Measurements from ENCODE around the gene PTCH1. TPM values are rescaled to one million over a fixed set of nuclear protein-coding genes. Genes with fewer than 3 reads are reported as not detected.

Gene PTCH1
- total RNA-seq, 3 donors from 2014 or later, result 11.9 to 38.1 (median 32.1) TPM

DNA sequence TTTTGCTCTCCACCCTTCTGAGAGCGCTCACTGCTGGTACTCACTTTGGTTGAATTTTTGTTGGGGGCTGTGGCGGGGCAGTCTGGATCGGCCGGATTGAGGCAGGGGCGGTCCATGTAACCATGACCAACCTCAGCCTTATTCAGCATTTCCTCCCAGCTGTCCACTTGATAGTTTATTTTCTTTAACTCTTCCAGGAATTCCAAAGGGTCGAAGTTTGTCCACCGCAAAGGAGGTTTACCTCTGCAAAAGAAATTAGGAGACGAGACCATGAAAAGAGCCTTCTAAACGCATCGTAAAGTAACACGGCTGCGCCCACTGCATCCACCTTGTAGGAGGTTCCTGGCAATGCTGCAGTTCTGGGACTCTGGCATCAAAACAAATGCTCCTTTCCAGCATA is 36.4 kb downstream of the PTCH1 start:
- H3K4me3 ChIP-seq, result no peak overlapping the region
- intact Hi-C loops (cut with DNase I, micrococcal nuclease), result no loop called here
- ATAC-seq (no peak), DNase-seq (no peak)
- H3K36me3 ChIP-seq (ENCODE audit: low read depth), result no peaks in the 10 kb centered on the region
- no peaks in the 10 kb centered on the region for H3K9me3 ChIP-seq
- H3K4me1 ChIP-seq (ENCODE audit: low read depth), result no peaks in the 10 kb centered on the region
- TF ChIP-seq, protein P1, sequence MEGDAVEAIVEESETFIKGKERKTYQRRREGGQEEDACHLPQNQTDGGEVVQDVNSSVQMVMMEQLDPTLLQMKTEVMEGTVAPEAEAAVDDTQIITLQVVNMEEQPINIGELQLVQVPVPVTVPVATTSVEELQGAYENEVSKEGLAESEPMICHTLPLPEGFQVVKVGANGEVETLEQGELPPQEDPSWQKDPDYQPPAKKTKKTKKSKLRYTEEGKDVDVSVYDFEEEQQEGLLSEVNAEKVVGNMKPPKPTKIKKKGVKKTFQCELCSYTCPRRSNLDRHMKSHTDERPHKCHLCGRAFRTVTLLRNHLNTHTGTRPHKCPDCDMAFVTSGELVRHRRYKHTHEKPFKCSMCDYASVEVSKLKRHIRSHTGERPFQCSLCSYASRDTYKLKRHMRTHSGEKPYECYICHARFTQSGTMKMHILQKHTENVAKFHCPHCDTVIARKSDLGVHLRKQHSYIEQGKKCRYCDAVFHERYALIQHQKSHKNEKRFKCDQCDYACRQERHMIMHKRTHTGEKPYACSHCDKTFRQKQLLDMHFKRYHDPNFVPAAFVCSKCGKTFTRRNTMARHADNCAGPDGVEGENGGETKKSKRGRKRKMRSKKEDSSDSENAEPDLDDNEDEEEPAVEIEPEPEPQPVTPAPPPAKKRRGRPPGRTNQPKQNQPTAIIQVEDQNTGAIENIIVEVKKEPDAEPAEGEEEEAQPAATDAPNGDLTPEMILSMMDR (IDR thresholded peaks at IDR 0.05), result no peak

DNA sequence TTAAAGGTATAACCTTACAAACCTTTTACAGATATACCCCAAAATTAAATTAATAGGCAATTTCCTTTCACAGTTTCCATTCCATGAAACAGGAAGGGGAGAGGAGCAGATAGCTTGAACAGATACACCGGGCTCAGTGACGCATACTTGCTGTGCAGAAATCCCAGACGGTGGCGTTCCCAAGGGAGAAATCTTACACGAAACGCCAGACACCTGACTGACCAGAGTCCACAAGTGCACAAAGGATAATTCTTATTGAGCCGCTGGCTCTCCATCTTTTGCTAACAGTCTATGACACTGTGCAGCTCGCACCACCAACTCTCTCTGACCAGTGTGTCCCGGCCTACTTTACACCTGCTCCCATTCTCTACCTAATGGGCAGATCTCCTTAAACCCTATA is 37.4 kb downstream of the PTCH1 start:
- intact Hi-C loops (cut with DNase I, micrococcal nuclease), result no loop called here
- ATAC-seq (no peak), DNase-seq (no peak)
- no peaks in the 10 kb centered on the region for H3K9me3 ChIP-seq
- TF ChIP-seq, protein P1 (IDR thresholded peaks at IDR 0.05), result no peak
- H3K4me3 ChIP-seq, result no peak overlapping the region
- no peaks in the 10 kb centered on the region for H3K36me3 ChIP-seq (ENCODE audit: low read depth)
- H3K4me1 ChIP-seq (ENCODE audit: low read depth), result no peaks in the 10 kb centered on the region

DNA sequence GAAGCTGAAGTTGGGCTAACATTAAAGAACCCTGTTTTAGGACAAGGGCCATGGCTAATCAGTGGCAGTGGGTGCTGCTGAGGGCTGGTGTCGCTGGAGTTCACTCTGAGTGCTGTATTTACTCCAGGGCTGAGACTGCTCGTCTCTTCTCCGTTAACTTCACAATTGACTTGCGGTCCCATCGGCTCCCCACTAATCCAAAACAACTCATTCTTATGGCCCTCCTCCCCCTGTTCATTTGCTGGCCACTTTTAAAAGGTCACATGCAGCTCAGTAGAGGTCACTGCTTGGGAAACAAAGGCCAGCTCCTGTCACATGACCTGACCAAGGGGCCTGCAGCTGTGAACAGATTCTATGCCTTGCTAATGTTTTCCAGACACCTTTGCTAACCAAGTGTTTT is 38.4 kb downstream of the PTCH1 start:
- DNase-seq (no peak), ATAC-seq (no peak)
- H3K9me3 ChIP-seq, result no peaks in the 10 kb centered on the region
- no peaks in the 10 kb centered on the region for H3K4me1 ChIP-seq (ENCODE audit: low read depth)
- intact Hi-C loops (cut with DNase I, micrococcal nuclease), result no loop called here
- H3K36me3 ChIP-seq (ENCODE audit: low read depth), result no peaks in the 10 kb centered on the region
- no peak overlapping the region for H3K4me3 ChIP-seq
- TF ChIP-seq, protein P1 (IDR thresholded peaks at IDR 0.05), result no peak

DNA sequence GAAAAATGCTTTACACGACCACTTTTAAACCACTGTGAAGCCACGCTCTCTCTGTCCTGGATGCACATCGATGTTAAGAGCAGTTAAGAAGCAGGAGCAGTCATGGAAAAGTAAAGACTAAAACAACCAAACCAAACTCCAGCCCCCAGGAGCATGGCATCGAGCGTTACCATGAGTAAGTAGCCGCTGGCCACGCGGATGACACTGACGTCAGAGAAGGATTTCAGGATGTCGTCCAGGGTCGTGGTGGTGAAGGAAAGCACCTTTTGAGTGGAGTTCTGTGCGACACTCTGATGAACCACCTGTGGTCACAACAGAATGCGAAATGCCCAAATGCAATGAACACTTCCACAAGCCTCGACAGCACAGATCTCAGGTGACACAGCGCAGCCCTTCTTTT is 38.9 kb downstream of the PTCH1 start:
- intact Hi-C loops (cut with DNase I, micrococcal nuclease), result no loop called here
- H3K36me3 ChIP-seq (ENCODE audit: low read depth), result no peaks in the 10 kb centered on the region
- TF ChIP-seq, protein P1 (IDR thresholded peaks at IDR 0.05), result no peak
- H3K9me3 ChIP-seq, result no peaks in the 10 kb centered on the region
- no peaks in the 10 kb centered on the region for H3K4me1 ChIP-seq (ENCODE audit: low read depth)
- no peak overlapping the region for H3K4me3 ChIP-seq
- no peak for ATAC-seq
- DNase-seq, result no peak

- DNase-seq (no peak), ATAC-seq (no peak)
- Histone ChIP-seq H3K4me3 (no peak overlapping the region), H3K9me3 (no peaks in the 10 kb centered on the region), H3K4me1 (ENCODE audit: low read depth) (no peaks in the 10 kb centered on the region), H3K36me3 (ENCODE audit: low read depth) (no peaks in the 10 kb centered on the region)
- TF ChIP-seq, protein P1 (IDR thresholded peaks at IDR 0.05), result no peak
- intact Hi-C loops (cut with DNase I, micrococcal nuclease), result no loop called here
Measured at GRCh38 chr9:95477441-95477840, 39.3 kb downstream of the PTCH1 start.

DNA sequence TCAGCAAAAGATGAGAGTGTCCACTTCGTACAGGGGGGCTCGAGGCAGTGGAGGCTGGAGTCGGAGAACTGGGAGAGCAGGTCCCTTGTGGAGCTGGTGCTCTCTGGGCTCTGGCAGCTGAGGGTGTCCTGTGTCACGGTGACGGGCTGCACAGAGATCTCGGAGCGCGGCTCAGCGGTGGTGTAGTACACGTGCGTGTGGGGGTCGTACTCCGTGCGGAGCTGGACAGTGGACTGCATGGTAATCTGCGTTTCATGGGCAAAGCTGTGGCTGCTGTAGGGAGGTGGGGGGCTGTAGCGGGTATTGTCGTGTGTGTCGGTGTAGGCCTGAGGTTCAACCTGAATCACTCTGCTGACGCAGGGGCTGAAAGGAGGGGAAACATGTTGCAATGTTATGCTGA is 48.0 kb downstream of the PTCH1 start:
- DNase-seq (no peak), ATAC-seq (no peak)
- intact Hi-C loops (cut with DNase I, micrococcal nuclease), result no loop called here
- TF ChIP-seq, protein P1 (IDR thresholded peaks at IDR 0.05), result no peak
- Histone ChIP-seq H3K9me3 (no peaks in the 10 kb centered on the region), H3K4me1 (ENCODE audit: low read depth) (no peaks in the 10 kb centered on the region), H3K4me3 (no peak overlapping the region), H3K36me3 (ENCODE audit: low read depth) (no peaks in the 10 kb centered on the region)

Measured in mucosa of descending colon (tissue), 3 donors.